ENCODE results near the gene ZFP1. TPM values are rescaled to one million over a fixed set of nuclear protein-coding genes. Genes with fewer than 3 reads are reported as not detected.

The ZFP1 gene
- total and polyA plus RNA-seq, 10 donors: 3.1 to 11.4 (median 8.5) TPM

DNA sequence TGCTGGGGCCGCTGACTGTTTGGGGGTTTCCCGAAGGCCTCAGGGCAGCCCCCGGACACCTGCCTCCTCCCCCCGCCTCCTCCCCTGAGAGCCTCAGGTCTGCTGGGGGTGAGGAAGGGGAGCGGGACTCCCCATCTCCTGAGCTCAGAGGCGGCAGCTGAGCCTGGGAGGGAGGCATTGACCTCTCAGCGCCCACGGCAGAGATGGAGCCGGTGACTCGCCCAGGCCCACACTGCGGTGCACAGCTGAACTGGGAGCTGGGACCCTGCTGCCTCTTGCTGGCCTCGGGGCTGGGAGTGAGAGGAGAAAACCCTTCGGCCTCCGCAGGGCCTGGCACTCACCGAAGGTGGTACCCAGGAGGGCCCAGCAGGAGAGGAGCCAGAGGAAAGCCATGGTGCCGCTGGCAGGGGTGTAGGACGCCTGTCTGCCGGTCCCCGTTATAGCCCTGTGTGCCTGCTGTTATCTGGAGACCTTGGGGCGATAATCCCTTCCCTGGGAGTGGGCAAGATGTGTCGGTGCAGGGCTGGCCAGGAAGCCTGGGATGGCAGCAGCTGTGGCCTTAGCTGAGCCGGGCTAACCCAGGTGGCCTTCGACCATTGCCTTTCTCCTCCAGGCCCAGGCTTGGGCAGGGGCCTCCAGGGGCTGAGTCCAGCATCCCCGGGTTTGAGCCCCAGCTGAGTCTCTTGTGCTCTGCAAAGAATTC is 58.6 kb downstream of the ZFP1 start, which contains the start of gene CTRB2:
Gene CTRB2 (minus strand): TSS at position 413 of the 703 bp plus-strand sequence. CDS start 20 bp downstream, at position 393.
- peaks cover 0 to 10% (median 0%) of the 10 kb centered on the region in 6 donors for H3K4me1 ChIP-seq
- DNase-seq: no peak
- intact Hi-C loops (cut with DNase I; ENCODE audit: low total_unique reads): loop anchor here (2.0 kb wide), 1 partner anchor 18 kb away; no protein-coding TSS in a partner anchor
- 62 to 81% (median 72%) methylated on average over 19 to 24 of the region's 24 CpGs for WGBS, 5 donors
- H3K27ac ChIP-seq: peak within 1 kb of the TSS in 3 of 8 donors; percentile 15 to 28 (median 26)
- peaks cover 0 to 20% (median 0%) of the 10 kb centered on the region in 7 donors for H3K27me3 ChIP-seq (replicated peaks in 1 of 7)
- H3K36me3 ChIP-seq: no peaks in the 10 kb centered on the region
- H3K9me3 ChIP-seq: no peaks in the 10 kb centered on the region
- H3K4me3 ChIP-seq: no peak within 1 kb of the TSS
- TF ChIP-seq POLR2AphosphoS5 (IDR thresholded peaks at IDR 0.05): peak; percentile 30 to 69 (median 61)
- TF ChIP-seq, protein P1, sequence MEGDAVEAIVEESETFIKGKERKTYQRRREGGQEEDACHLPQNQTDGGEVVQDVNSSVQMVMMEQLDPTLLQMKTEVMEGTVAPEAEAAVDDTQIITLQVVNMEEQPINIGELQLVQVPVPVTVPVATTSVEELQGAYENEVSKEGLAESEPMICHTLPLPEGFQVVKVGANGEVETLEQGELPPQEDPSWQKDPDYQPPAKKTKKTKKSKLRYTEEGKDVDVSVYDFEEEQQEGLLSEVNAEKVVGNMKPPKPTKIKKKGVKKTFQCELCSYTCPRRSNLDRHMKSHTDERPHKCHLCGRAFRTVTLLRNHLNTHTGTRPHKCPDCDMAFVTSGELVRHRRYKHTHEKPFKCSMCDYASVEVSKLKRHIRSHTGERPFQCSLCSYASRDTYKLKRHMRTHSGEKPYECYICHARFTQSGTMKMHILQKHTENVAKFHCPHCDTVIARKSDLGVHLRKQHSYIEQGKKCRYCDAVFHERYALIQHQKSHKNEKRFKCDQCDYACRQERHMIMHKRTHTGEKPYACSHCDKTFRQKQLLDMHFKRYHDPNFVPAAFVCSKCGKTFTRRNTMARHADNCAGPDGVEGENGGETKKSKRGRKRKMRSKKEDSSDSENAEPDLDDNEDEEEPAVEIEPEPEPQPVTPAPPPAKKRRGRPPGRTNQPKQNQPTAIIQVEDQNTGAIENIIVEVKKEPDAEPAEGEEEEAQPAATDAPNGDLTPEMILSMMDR (IDR thresholded peaks at IDR 0.05 in 8 of 11, conservative IDR thresholded peaks at IDR 0.05 in 3 of 11): peak in 3 of 11 experiments; percentile 11 to 39 (median 16)
- TF ChIP-seq POLR2A (IDR thresholded peaks at IDR 0.05): no peak

DNA sequence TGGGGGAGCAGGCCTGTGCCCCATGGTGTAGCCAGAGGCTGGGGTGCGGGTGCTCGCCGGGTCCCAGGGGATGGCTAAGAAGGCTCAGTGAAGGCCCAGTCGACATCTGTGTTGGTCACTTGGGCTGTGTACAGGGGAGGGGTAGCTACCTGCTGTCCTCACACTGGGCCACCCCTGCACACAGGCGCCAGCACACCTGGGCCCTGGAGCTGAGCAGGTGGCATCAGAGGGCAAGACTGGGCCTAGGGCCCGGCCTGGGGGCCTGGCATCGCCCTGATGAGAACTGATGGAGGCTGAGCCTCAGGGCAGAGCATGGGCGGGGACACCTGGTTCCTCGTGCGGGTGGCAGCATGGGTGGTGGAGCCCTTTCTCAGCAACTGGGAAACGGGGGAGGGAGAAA is 59.5 kb downstream of the ZFP1 start:
- intact Hi-C loops (cut with DNase I; ENCODE audit: low total_unique reads): loop anchor here (2.0 kb wide), 1 partner anchor 17 kb away; no protein-coding TSS in a partner anchor
- WGBS, 5 donors: 75 to 87% (median 81%) methylated on average over 11 of the region's 11 CpGs

DNA sequence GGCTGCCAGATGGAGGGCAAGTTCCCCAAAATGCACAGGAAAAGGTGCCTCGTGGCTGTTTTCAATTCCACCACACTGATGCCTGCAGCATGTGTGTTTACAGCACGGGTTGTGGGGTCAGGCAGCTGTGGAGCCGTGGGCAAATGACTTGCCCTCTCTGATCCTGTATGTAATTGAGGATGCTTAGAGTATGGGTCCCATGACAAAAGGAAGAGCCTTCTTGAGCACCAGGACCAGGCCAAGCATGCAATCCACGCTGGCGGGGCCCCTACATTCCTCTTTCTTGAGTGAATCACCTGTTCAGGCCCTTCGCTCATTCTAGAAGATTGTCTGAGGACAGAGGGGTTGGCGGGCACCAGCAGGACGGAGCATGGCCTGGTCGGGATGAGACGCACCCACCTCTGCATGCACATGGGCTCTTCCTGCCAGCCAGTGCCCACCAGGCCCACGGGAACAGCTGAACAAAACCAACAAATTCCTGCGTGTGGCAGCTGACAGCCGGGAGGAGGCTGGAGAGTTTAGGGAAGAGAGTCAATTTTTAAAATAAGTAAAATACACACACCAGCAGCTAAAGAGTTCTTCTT is 60.0 kb downstream of the ZFP1 start:
- no peaks in the 10 kb centered on the region for H3K9me3 ChIP-seq
- intact Hi-C loops (cut with DNase I; ENCODE audit: low total_unique reads): no loop called here

More for the DNA sequence above, 59.5 kb downstream of the ZFP1 start:
- Histone ChIP-seq H3K4me1 (peaks cover 0 to 9% (median 0%) of the 10 kb centered on the region in 6 donors), H3K9me3 (no peaks in the 10 kb centered on the region), H3K36me3 (no peaks in the 10 kb centered on the region), H3K27ac (no peak overlapping the region), H3K27me3 (replicated peaks in 1 of 7) (peaks cover 0 to 13% (median 0%) of the 10 kb centered on the region in 7 donors), H3K4me3 (no peak overlapping the region)
- TF ChIP-seq POLR2AphosphoS5 (IDR thresholded peaks at IDR 0.05): no peak
- TF ChIP-seq, protein P1 (IDR thresholded peaks at IDR 0.05 in 8 of 11, conservative IDR thresholded peaks at IDR 0.05 in 3 of 11): no peak
- TF ChIP-seq POLR2A (IDR thresholded peaks at IDR 0.05): no peak
- no peak for DNase-seq

More for the DNA sequence above, 60.0 kb downstream of the ZFP1 start:
- WGBS, 5 donors: 74 to 78% (median 76%) methylated on average over 12 to 13 of the region's 13 CpGs
- H3K36me3 ChIP-seq: no peaks in the 10 kb centered on the region
- H3K27me3 ChIP-seq (replicated peaks in 1 of 7): peaks cover 0 to 10% (median 0%) of the 10 kb centered on the region in 7 donors
- DNase-seq: no peak
- no peak overlapping the region for H3K27ac ChIP-seq
- H3K4me3 ChIP-seq: no peak overlapping the region
- TF ChIP-seq POLR2A (IDR thresholded peaks at IDR 0.05) (no peak), POLR2AphosphoS5 (IDR thresholded peaks at IDR 0.05) (no peak)
- TF ChIP-seq, protein P1 (IDR thresholded peaks at IDR 0.05 in 8 of 11, conservative IDR thresholded peaks at IDR 0.05 in 3 of 11): no peak
- H3K4me1 ChIP-seq: peaks cover 0 to 9% (median 0%) of the 10 kb centered on the region in 6 donors
